ENCODE results near the gene CAPN2. TPM values are rescaled to one million over a fixed set of nuclear protein-coding genes. Genes with fewer than 3 reads are reported as not detected.

Gene CAPN2
- total RNA-seq, 1 donor from 2014 or later, result 253 TPM

GRCh38 chr1:223765036-223765718, 52.8 kb downstream of the CAPN2 start:
- H3K27ac ChIP-seq, result no peak overlapping the region
- H3K9me3 ChIP-seq, result no peaks in the 10 kb centered on the region
- peak; percentile 32 to 50 for ATAC-seq
- DNase-seq, result no peak
- intact Hi-C loops (cut with DNase I), result no loop called here
- no peak for TF ChIP-seq CTCF (IDR thresholded peaks at IDR 0.05)
- no peak overlapping the region for H3K4me3 ChIP-seq
- no peaks in the 10 kb centered on the region for H3K27me3 ChIP-seq (ENCODE audit: low read depth)
- H3K4me1 ChIP-seq, result peaks cover 10% of the 10 kb centered on the region
- H3K36me3 ChIP-seq, result peaks cover 79% of the 10 kb centered on the region

GRCh38 chr1:223765719-223766340, 53.5 kb downstream of the CAPN2 start:
- peaks cover 11% of the 10 kb centered on the region for H3K4me1 ChIP-seq
- H3K27me3 ChIP-seq (ENCODE audit: low read depth), result no peaks in the 10 kb centered on the region
- no peak for TF ChIP-seq CTCF (IDR thresholded peaks at IDR 0.05)
- ATAC-seq (no peak), DNase-seq (no peak)
- H3K27ac ChIP-seq, result no peak overlapping the region
- intact Hi-C loops (cut with DNase I), result no loop called here
- peaks cover 81% of the 10 kb centered on the region for H3K36me3 ChIP-seq
- no peak overlapping the region for H3K4me3 ChIP-seq
- H3K9me3 ChIP-seq, result no peaks in the 10 kb centered on the region

GRCh38 chr1:223770621-223771315, 58.4 kb downstream of the CAPN2 start:
- TF ChIP-seq CTCF (IDR thresholded peaks at IDR 0.05), result no peak
- Histone ChIP-seq H3K4me3 (no peak overlapping the region), H3K4me1 (peaks cover 38% of the 10 kb centered on the region), H3K36me3 (peaks cover 84% of the 10 kb centered on the region), H3K27ac (peak overlapping the region; percentile 68), H3K9me3 (no peaks in the 10 kb centered on the region), H3K27me3 (ENCODE audit: low read depth) (no peaks in the 10 kb centered on the region)
- ATAC-seq, result no peak
- no peak for DNase-seq
- intact Hi-C loops (cut with DNase I), result no loop called here

- H3K27me3 ChIP-seq (ENCODE audit: low read depth), result no peaks in the 10 kb centered on the region
- H3K9me3 ChIP-seq, result no peaks in the 10 kb centered on the region
- no peak overlapping the region for H3K4me3 ChIP-seq
- H3K36me3 ChIP-seq, result peaks cover 84% of the 10 kb centered on the region
- intact Hi-C loops (cut with DNase I), result no loop called here
- peaks cover 45% of the 10 kb centered on the region for H3K4me1 ChIP-seq
- H3K27ac ChIP-seq, result peak overlapping the region; percentile 68
- ATAC-seq (peak in 1 of 2 donors; percentile 4), DNase-seq (no peak)
- TF ChIP-seq CTCF (IDR thresholded peaks at IDR 0.05), result no peak
Observed at GRCh38 chr1:223771469-223771813, 59.1 kb downstream of the CAPN2 start.

GRCh38 chr1:223771814-223772770, 59.8 kb downstream of the CAPN2 start:
- H3K9me3 ChIP-seq, result no peaks in the 10 kb centered on the region
- no peaks in the 10 kb centered on the region for H3K27me3 ChIP-seq (ENCODE audit: low read depth)
- DNase-seq, result peak; percentile 67
- no peak overlapping the region for H3K4me3 ChIP-seq
- no peak for TF ChIP-seq CTCF (IDR thresholded peaks at IDR 0.05)
- H3K36me3 ChIP-seq, result peaks cover 82% of the 10 kb centered on the region
- H3K4me1 ChIP-seq, result peaks cover 46% of the 10 kb centered on the region
- peak overlapping the region; percentile 68 for H3K27ac ChIP-seq
- intact Hi-C loops (cut with DNase I), result no loop called here
- ATAC-seq, result peak; percentile 85 to 86

Measured in lower lobe of right lung (tissue), 2 donors.